PC-3 (cell line): ENCODE measurements around the gene AFTPH. TPM values are rescaled to one million over a fixed set of nuclear protein-coding genes. Genes with fewer than 3 reads are reported as not detected.

Experiments used
- ATAC-seq: fragments of 200-7000 bp; cut with Tn5 transposase; 2 replicates; pipeline ENCODE4 v1.9.1; 2020; ENCODE audit warnings: mild to moderate bottlenecking, moderate library complexity
- BruUV-seq: library from RNA; stranded (reverse); fragments of 400-500 nt; replicated peaks from 2 replicates; lab custom pipeline; 2021; lab: Mats Ljungman, UMichigan
- CTCF ChIA-PET: fragments of 300-600 bp; sonication (Branson Sonifier 250); formaldehyde crosslinking; loops from one replicate; lab custom pipeline; 2022; ENCODE audit warnings: antibody characterized with exemption; lab: Charles Lee
- POLR2A ChIA-PET: fragments of 300-600 bp; sonication (Branson Sonifier 250); formaldehyde crosslinking; loops from one replicate; lab custom pipeline; 2022; ENCODE audit warnings: antibody characterized with exemption; ENCODE audit not compliant: unreplicated experiment; lab: Charles Lee
- DNase-seq: peaks from one replicate; pipeline ENCODE4 v3.0.0-alpha.2; 2015
- H2AFZ ChIP-seq: fragments of 300-600 bp; sonication (generic); 2 replicates; pipeline ENCODE4 v1.6.0; 2016; ENCODE audit warnings: antibody characterized with exemption, low read length
- H3F3A ChIP-seq: fragments of 300-600 bp; sonication (generic); one replicate; pipeline ENCODE4 v1.6.0; 2017; ENCODE audit warnings: antibody characterized with exemption, low read length, control low read depth, mild to moderate bottlenecking; ENCODE audit not compliant: unreplicated experiment
- H3K27ac ChIP-seq: fragments of 300-600 bp; sonication (generic); 2 replicates; pipeline ENCODE4 v1.5.1; 2016; ENCODE audit warnings: mild to moderate bottlenecking, low read length
- H3K27me3 ChIP-seq: fragments of 300-600 bp; sonication (generic); 2 replicates; pipeline ENCODE4 v1.6.1; 2016; ENCODE audit warnings: low read length, mixed read lengths
- H3K36me3 ChIP-seq: fragments of 300-600 bp; sonication (generic); 2 replicates; pipeline ENCODE4 v1.6.1; 2016; ENCODE audit warnings: low read depth, mixed run types, low read length, mixed read lengths
- H3K4me1 ChIP-seq: fragments of 300-600 bp; sonication (generic); 2 replicates; pipeline ENCODE4 v1.5.1; 2016; ENCODE audit warnings: low read length; ENCODE audit not compliant: insufficient read depth
- H3K4me2 ChIP-seq: fragments of 300-600 bp; sonication (generic); 2 replicates; pipeline ENCODE4 v1.6.0; 2016; ENCODE audit warnings: low read length
- H3K4me3 ChIP-seq: fragments of 300-600 bp; sonication (generic); 2 replicates; pipeline ENCODE4 v1.5.1; 2016; ENCODE audit warnings: mild to moderate bottlenecking, low read length, mixed read lengths
- H3K79me2 ChIP-seq: fragments of 300-600 bp; sonication (generic); 2 replicates; pipeline ENCODE4 v1.6.1; 2017; ENCODE audit warnings: low read length, mixed read lengths
- H3K9ac ChIP-seq: fragments of 300-600 bp; sonication (generic); 2 replicates; pipeline ENCODE4 v1.6.0; 2016; ENCODE audit warnings: mild to moderate bottlenecking, low read length
- H3K9me2 ChIP-seq: fragments of 300-600 bp; sonication (generic); replicated peaks from 2 replicates; pipeline ENCODE4 v1.6.1; 2016; ENCODE audit warnings: mixed run types, low read length, mixed read lengths
- H3K9me3 ChIP-seq: fragments of 300-600 bp; sonication (generic); 2 replicates; pipeline ENCODE4 v1.6.1; 2016; ENCODE audit warnings: low read length, mixed read lengths
- H4K20me1 ChIP-seq: fragments of 300-600 bp; sonication (generic); 2 replicates; pipeline ENCODE4 v1.6.1; 2016; ENCODE audit warnings: low read length, mixed read lengths
- CTCF ChIP-seq: fragments of 300-600 bp; sonication (generic); conservative IDR thresholded peaks from 2 replicates; pipeline ENCODE4 v1.5.1; 2017; ENCODE audit warnings: antibody characterized with exemption, low read depth, mild to moderate bottlenecking, low read length
- EZH2 ChIP-seq: fragments of 300-600 bp; sonication (generic); IDR thresholded peaks from one replicate; pipeline ENCODE4 v1.6.1; 2017; ENCODE audit warnings: antibody characterized with exemption, mild to moderate bottlenecking, low read length; ENCODE audit not compliant: unreplicated experiment
- EZH2phosphoT487 ChIP-seq: fragments of 300-600 bp; sonication (generic); IDR thresholded peaks from 2 replicates; pipeline ENCODE4 v1.6.1; 2018; ENCODE audit warnings: mild to moderate bottlenecking, antibody characterized with exemption, low read length, borderline replicate concordance
- intact Hi-C: fragments of 100-400 bp; cut with micrococcal nuclease; formaldehyde crosslinking; loops from 2 replicates; pipeline ENCODE4 v1.9.0; 2023
- total RNA-seq: library from RNA; depleted of rRNA; stranded (reverse); fragments of >200 nt; gene quantifications from 2 replicates; pipeline ENCODE4 v1.2.3, GENCODE V29; 2014

AFTPH gene
- total RNA-seq, 1 experiment from 2014 or later: 26.6 TPM

GRCh38 chr2:64634345-64635267 is 110.5 kb downstream of the AFTPH start:
- Histone ChIP-seq H3K4me3 (no peak overlapping the region), H3K4me1 (peaks cover 19% of the 10 kb centered on the region), H3K27ac (no peak overlapping the region), H3F3A (no peaks in the 10 kb centered on the region), H4K20me1 (peaks cover 35% of the 10 kb centered on the region), H3K9ac (no peak overlapping the region), H3K79me2 (peaks cover 72% of the 10 kb centered on the region), H3K36me3 (peaks cover 62% of the 10 kb centered on the region), H3K9me3 (no peaks in the 10 kb centered on the region), H3K9me2 (no peaks in the 10 kb centered on the region), H3K4me2 (no peak overlapping the region), H2AFZ (no peak overlapping the region), H3K27me3 (no peaks in the 10 kb centered on the region)
- DNase-seq: no peak
- ChIA-PET POLR2A (no interaction called here), CTCF (interaction anchor here (0.6 kb wide), 1 partner anchor 238 kb away, joined by 3 read pairs; no protein-coding TSS in a partner anchor)
- BruUV-seq: TSS peak; percentile 5
- TF ChIP-seq EZH2: no peak
- no peak for TF ChIP-seq EZH2phosphoT487
- no peak for TF ChIP-seq CTCF
- intact Hi-C loops: no loop called here
- no peak for ATAC-seq

GRCh38 chr2:64635976-64636911 is 112.1 kb downstream of the AFTPH start:
- CTCF ChIA-PET: no interaction called here
- Histone ChIP-seq H4K20me1 (peaks cover 43% of the 10 kb centered on the region), H3K27ac (no peak overlapping the region), H3K9me2 (no peaks in the 10 kb centered on the region), H3F3A (no peaks in the 10 kb centered on the region), H3K4me1 (peaks cover 35% of the 10 kb centered on the region), H2AFZ (no peak overlapping the region), H3K9me3 (no peaks in the 10 kb centered on the region), H3K9ac (no peak overlapping the region), H3K36me3 (peaks cover 62% of the 10 kb centered on the region), H3K4me2 (no peak overlapping the region), H3K4me3 (no peak overlapping the region), H3K79me2 (peaks cover 88% of the 10 kb centered on the region), H3K27me3 (no peaks in the 10 kb centered on the region)
- no peak for TF ChIP-seq CTCF
- BruUV-seq: no TSS peak
- DNase-seq (no peak), ATAC-seq (no peak)
- intact Hi-C loops: no loop called here
- POLR2A ChIA-PET: no interaction called here
